GM19043 (cell line): ENCODE results near the gene CEP57.

ENCODE experiments used
- ATAC-seq: cut with Tn5 transposase; IDR thresholded peaks from one replicate; pipeline ENCODE4 v1.9.1; 2021; ENCODE audit warnings: low read depth; ENCODE audit not compliant: unreplicated experiment

The CEP57 gene

GRCh38 chr11:95790123-95790932 is at the start of gene CEP57:
Gene CEP57 (plus strand): TSS chr11:95790498. CDS start chr11:95790699, 201 bp downstream.
- peak; percentile 57 for ATAC-seq

DNA sequence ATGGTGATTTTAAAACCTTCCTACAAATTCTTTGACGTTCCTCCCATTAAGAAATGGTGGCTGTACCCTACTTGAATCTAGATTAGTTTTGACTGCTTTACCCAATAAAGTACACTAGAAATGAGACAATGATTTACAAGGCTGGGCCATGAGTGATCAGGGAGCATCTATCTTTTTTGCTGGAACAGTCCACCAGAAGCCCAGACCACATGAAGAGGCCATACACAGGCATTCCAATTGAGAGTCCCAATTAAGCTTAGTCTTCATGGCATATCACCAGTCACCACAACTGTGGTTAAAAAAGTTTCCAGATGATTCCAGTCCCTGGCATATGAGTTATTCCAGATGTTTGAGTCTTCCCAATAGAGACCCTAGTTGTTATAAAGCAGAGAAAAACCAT is 40.2 kb upstream of the CEP57 start:
- ATAC-seq = no peak

DNA sequence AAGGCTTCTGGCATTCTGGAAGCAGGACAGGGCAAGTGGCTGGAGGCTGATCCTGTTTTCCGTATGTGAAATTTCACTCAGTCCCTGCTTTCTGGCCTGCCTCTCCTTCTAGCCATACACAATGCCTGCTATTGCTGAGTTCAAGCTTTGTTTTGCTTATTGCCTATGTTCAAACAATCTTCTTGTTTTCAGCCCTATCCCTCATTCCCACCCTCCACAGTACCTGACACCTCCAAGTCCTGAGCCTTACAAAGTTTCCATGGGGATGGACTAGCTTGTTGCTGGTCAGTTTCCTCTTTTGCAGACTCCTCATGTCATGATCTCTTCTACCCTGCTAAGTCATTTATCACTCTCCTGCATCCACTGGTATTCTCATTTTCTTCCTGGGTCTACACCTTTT is 38.8 kb upstream of the CEP57 start:
- ATAC-seq = no peak

DNA sequence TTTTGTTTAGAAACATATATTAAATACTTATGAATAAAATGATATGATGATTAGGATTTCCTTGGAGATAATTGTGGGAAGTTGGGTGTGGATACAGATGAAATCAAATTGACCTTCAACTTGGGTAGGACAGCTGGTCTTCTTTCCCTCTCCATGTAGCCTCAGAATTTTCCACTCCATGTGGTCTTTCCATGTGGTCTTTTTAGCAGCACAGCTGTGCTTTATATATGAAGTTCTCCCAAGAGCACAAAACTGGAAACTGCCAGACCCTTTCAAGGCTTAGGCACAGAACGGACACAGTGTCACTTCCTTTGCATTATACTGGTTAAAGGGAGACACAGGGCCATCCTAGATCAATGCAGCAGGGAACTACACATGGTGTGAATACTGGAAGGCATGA is 29.4 kb upstream of the CEP57 start:
- no peak for ATAC-seq

- no peak for ATAC-seq
Observed at GRCh38 chr11:95762534-95762933, 27.8 kb upstream of the CEP57 start.

DNA sequence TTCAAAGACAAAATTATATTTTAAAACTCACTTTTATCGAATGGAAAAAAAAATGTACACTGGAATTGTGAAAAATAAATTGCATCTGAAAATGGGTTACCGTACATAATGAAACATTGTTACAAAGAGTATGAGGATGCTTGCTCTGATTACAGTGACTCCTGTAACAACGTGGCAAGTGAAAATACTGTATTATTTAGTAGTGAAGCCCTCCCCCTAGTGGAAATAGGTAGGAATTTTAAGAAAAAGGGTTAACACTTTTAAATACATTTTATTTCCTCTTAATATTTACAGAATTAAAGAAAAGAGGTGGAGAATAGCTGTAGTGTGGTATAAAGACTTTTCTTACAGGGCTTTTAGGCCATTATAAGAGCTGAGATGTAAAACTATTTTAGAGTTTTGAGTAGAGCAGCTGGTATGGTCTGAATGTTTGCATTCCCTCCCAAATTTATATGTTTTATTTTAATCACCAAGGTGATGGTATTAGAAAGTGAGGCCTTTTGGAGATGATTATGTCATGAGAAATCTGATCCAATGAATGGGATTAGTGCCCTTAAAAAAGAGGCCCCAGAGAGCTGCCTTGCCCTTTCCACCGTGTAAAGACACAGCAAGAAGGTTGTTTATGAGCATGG is 25.9 kb upstream of the CEP57 start:
- no peak for ATAC-seq

DNA sequence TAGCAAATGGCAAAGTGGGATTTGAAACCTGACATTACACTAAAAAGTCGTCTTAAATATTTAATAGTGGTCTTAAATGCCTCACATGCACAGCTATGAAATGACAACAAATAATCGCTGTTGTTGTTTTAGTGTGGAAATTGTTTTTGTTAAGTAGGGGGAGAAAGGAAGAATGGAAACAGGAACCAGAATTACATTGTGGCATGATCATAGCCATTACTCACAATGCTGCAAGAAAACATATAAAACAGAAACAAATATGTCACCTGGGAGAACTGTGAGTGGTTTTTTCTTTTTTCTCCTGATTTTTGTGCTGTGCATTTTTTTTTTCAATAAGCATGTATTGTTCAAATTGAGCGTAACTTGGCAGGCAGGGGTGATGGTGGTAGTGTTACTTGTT is 23.6 kb upstream of the CEP57 start:
- ATAC-seq = no peak

- ATAC-seq = no peak
Observed at GRCh38 chr11:95767498-95767897, 22.8 kb upstream of the CEP57 start.

- no peak for ATAC-seq
Observed at GRCh38 chr11:95768521-95768920, 21.8 kb upstream of the CEP57 start.

GRCh38 chr11:95776859-95777258 is 13.4 kb upstream of the CEP57 start:
- no peak for ATAC-seq

- no peak for ATAC-seq
Observed at GRCh38 chr11:95778699-95779098, 11.6 kb upstream of the CEP57 start.

GRCh38 chr11:95780544-95780943 is 9.8 kb upstream of the CEP57 start:
- no peak for ATAC-seq

- no peak for ATAC-seq
Observed at GRCh38 chr11:95788921-95789505, 1.3 kb upstream of the CEP57 start.

DNA sequence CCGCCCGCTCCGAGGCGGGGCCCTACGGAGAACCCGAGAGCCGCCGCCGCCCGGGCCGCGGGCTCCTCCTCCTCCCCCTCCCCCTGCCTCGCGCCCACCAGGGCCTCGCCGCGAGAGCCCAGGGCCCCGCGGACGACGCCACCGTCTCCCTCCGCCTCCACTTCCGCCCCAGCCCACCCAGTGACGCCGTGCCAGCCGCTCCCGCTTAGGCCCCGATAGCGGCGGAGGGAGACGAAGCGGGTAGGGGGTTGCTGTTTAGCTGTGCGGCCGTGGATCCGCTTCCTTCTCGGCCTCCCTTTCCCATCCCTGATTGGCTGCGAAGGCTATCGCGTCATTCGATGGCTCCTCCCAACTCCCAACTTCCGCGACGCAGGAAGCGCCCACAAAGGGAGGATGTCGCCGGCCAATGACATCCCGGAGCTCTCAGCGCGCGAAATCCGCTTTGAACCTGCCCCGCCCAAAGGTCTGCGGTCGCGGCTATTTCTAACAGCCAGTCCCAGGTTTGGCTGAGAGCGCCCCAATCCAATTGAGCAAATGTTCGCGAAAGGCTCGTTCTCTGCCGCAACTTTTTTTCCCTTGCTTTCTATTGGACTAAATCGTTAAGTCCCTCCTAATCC is 684 bp upstream of the CEP57 start, which contains the start of gene FAM76B:
Gene FAM76B (minus strand): TSS at position 277 of the 617 bp plus-strand sequence. CDS start 304 bp downstream, outside the sequence.
- peak; percentile 67 for ATAC-seq

DNA sequence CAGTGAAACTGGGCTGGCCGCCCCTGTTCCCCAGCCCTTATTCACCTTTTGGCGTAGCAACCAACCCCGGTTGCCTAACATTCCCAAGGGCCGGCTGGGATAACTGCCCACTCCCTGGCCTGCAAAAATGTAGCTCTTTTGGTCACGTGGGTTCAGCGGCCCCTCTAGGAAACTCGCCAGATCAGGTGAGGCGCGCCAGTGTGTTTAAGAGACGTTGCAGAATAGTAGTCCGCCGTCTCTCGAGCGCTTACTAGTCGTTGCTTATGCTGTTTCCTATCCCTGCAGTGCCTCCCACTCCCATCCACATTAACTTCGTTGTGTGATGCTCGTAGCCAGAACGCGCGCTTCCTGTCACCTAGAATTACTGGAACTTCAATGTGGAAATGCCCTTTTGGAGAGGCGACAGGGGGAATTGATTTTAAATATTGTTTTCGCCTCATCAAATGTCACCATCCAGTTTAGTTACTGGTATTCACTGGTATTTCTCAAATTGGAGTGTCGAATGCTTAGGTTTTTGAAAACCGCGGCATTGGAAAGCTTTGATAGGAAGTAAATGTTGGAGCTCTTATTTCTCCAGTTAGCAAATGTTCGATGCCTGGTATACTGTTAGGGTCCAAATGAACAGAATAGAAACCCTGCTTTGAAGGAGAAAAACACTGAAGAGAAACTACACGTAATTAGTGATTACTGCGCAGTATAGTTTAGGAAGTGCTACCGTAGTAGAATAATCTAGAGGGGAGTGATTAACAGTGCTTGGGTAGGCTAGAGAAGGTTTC is 823 bp downstream of the CEP57 start:
- no peak for ATAC-seq

DNA sequence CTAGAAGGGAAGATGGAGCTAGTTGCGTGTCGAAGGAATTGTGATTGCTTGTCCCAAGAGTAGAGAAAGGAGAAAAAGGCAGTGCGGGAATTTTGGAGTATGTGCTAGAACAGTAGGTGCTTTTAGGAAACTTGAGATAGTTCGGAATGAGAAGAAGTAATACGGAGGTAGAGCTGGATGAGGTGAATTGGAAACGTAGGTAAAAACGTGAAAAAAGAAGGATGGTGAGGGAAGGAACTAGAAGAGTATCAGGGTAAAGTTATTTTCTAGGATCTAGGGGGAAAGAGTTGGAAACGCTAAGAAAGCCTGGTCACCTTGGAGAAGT is 1.4 kb downstream of the CEP57 start:
- no peak for ATAC-seq

DNA sequence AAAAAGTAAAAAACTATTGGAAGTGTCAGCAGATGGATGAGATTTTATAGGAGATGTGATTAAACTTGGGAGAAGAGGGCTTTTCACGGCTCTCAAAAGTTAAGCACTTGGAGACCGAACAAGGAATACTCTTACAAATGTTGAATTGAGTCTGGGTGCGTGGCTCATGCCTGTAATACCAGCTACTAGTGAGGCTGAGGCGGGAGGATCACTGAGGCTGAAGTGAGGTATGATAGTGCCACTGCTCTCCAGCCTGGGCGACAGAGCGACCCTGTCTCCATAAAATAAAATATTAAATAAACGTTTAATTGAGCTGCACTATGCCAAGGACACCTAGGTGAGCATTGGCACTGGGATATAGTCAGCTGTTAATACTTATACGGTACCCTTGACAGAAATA is 1.9 kb downstream of the CEP57 start:
- ATAC-seq = no peak

DNA sequence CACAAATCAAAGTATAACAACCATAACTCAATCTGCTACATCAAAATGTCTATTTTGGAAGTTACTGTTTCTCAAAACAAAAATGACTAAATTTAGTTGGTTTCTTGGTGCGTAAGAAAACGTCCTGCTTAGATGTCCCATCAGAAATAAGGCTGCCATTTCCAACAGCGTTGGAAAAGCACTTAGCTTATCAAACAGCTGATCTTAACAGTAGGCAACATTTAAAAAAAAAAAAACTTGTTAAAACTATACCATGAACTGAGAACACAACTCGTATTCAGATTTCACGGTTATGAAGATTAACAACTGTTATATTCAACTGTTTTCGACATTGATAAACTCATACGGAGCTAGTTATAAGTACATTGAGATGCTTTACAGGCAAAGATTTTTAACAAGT is 2.4 kb downstream of the CEP57 start:
- no peak for ATAC-seq

DNA sequence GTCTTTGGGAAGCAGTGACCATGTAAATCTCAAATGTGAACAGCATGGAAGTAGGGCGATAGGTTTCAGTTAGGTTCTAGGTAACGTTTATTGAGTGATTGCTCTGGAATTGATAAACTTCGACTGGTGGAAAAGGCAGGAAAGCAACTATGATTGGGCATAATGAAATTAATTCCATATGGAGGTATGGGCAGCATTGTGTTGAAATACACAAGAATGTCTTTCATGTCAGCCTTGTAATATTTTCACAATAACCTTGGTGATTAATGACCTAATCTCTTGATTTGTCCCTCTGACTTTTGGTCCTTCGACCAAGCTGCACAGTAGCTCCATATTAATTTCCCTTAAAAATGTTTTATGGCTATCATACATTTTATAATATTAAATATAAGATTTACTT is 2.8 kb downstream of the CEP57 start:
- ATAC-seq = no peak

DNA sequence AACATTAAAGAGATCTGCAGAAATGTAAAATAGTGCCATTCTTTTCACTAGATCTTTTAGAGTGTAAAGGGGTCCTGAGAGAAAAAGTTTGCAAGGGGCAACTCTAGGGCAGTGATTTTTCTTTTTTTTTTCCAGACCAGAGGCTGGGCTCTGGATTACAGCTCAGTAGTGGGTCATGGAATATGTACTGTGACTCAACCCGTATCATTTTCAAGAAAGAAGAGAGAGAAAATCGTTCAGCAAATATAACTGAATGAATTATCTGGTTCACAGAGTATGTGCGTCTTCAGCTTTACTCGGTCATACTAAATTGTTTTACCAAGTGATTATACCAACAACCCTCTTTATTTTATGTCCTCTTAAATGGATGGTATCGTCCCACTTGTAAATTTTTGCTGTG is 3.8 kb downstream of the CEP57 start:
- ATAC-seq = no peak
